ENCODE data around the gene IVD. TPM values are rescaled to one million over a fixed set of nuclear protein-coding genes. Genes with fewer than 3 reads are reported as not detected.

The IVD gene
- total and polyA plus RNA-seq, 8 donors = 23.8 to 41.3 (median 30.1) TPM

DNA sequence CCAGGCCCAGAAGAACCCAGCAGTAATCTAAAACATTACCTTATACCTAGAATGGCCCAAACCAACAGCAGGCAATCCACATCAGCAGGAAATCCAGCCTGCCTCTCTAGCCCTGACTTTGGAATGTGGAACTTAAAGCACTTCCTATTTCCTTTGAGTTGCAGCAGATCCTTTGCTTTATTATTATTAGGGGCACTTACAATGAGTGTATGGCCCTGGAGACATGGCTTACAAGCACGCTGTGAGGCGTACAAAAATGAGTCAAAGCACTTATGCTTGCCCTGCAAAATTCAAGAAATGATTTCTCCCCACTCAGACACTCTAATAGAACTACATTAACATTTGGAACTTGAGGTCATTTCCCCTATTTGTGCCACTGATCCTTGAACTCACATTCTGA, 32.6 kb upstream of the IVD start:
- H3K27ac ChIP-seq = no peak overlapping the region
- 42 to 69% methylated on average over 2 of the region's 2 CpGs for WGBS, 2 donors

DNA sequence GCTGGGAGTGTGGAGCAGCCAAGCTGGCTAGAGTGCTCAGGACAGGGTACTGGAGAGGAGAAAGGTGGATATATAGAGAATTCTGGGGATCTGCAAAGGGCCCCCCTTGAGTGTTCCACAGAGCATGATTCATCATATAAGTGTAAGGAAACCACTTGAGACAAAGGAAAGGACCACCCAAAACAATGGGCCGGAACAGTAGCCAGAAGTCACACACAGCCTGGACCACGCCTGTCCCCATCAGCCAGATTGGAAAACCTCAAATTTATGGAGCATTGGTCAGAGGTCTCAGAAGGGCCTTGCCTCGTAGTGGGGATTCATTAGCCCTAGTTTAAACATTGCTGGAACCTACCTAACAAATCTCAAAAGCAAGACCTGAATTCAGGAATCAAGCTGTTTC, 28.0 kb upstream of the IVD start:
- FAIRE-seq (no peak), ATAC-seq (no peak), DNase-seq (no peak)
- Histone ChIP-seq H3K27ac (no peak overlapping the region), H3K9me3 (no peaks in the 10 kb centered on the region), H3K4me3 (no peak overlapping the region), H3K36me3 (no peaks in the 10 kb centered on the region), H3K27me3 (no peaks in the 10 kb centered on the region), H3K4me1 (no peaks in the 10 kb centered on the region)
- TF ChIP-seq, protein P1, sequence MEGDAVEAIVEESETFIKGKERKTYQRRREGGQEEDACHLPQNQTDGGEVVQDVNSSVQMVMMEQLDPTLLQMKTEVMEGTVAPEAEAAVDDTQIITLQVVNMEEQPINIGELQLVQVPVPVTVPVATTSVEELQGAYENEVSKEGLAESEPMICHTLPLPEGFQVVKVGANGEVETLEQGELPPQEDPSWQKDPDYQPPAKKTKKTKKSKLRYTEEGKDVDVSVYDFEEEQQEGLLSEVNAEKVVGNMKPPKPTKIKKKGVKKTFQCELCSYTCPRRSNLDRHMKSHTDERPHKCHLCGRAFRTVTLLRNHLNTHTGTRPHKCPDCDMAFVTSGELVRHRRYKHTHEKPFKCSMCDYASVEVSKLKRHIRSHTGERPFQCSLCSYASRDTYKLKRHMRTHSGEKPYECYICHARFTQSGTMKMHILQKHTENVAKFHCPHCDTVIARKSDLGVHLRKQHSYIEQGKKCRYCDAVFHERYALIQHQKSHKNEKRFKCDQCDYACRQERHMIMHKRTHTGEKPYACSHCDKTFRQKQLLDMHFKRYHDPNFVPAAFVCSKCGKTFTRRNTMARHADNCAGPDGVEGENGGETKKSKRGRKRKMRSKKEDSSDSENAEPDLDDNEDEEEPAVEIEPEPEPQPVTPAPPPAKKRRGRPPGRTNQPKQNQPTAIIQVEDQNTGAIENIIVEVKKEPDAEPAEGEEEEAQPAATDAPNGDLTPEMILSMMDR (IDR thresholded peaks at IDR 0.05) = no peak
- WGBS, 2 donors = 84 to 89% methylated on average over 3 of the region's 3 CpGs
- intact Hi-C loops (cut with DNase I) = no loop called here

More for the DNA sequence above, 32.6 kb upstream of the IVD start:
- TF ChIP-seq, protein P1 (IDR thresholded peaks at IDR 0.05) = no peak
- intact Hi-C loops (cut with DNase I) = no loop called here
- no peak for DNase-seq
- H3K27me3 ChIP-seq = no peaks in the 10 kb centered on the region
- no peak overlapping the region for H3K4me3 ChIP-seq
- no peak for FAIRE-seq
- H3K9me3 ChIP-seq = no peaks in the 10 kb centered on the region
- no peak for ATAC-seq
- no peaks in the 10 kb centered on the region for H3K36me3 ChIP-seq
- H3K4me1 ChIP-seq = peaks cover 0 to 4% (median 0%) of the 10 kb centered on the region in 3 donors

DNA sequence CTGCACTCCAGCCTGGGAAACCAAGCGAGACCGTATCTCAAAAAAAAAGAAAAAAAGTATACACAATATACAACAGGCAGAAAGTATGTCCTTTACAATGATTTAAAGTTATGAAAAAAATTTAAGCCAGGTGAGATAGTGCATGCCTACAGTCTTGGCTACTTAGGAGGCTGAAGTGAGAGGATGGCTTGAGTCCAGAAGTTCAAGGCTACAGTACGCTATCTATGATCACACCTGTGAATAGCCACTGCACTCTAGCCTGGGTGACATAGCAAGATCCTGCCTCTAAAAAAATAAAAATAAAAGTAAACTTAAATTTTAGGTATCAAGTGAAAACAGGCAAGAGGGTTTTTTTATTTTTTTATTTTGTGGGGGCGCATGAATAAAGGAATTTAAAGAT, 26.2 kb upstream of the IVD start:
- DNase-seq = no peak

DNA sequence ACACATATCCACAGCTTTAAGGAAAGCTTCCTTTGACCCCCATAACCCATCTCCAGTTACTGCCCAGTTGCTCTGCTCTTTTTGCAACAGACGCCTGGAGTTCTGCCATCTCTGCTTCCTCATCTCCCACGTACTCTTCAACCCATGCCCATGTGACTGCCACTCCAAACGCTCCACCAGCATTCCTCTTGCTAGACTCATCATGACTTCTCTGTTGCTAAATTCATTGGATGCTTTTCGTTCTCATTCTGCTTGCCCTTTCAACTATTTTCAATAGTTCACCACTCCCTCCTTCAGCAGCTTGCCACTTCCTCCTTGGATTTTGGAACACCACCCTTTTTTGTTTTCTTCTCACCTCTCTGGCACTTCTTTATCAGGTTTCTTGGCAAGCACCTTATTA, 25.7 kb upstream of the IVD start:
- Histone ChIP-seq H3K9me3 (no peaks in the 10 kb centered on the region), H3K4me1 (peaks cover 0 to 5% (median 0%) of the 10 kb centered on the region in 3 donors), H3K4me3 (no peak overlapping the region), H3K27me3 (no peaks in the 10 kb centered on the region), H3K27ac (no peak overlapping the region), H3K36me3 (no peaks in the 10 kb centered on the region)
- TF ChIP-seq, protein P1 (IDR thresholded peaks at IDR 0.05) = no peak
- ATAC-seq (peak in 2 of 4 donors; percentile 31 to 46), DNase-seq (peak in 1 of 6 donors; percentile 46), FAIRE-seq (no peak)
- WGBS, 2 donors = 29 to 31% methylated on average over 4 of the region's 4 CpGs
- intact Hi-C loops (cut with DNase I) = no loop called here

More for the DNA sequence above, 26.2 kb upstream of the IVD start:
- intact Hi-C loops (cut with DNase I) = no loop called here
- WGBS, 2 donors = 51 to 60% methylated on average over 4 of the region's 4 CpGs
- H3K4me1 ChIP-seq = peaks cover 0 to 5% (median 0%) of the 10 kb centered on the region in 3 donors
- no peaks in the 10 kb centered on the region for H3K9me3 ChIP-seq
- no peak overlapping the region for H3K4me3 ChIP-seq
- H3K27ac ChIP-seq = no peak overlapping the region
- FAIRE-seq = no peak
- no peaks in the 10 kb centered on the region for H3K36me3 ChIP-seq
- TF ChIP-seq, protein P1 (IDR thresholded peaks at IDR 0.05) = no peak
- ATAC-seq = peak in 1 of 4 donors; percentile 44
- no peaks in the 10 kb centered on the region for H3K27me3 ChIP-seq

- ATAC-seq (no peak), DNase-seq (no peak), FAIRE-seq (no peak)
- 94 to 98% methylated on average over 10 of the region's 10 CpGs for WGBS, 2 donors
- TF ChIP-seq, protein P1 (IDR thresholded peaks at IDR 0.05) = no peak
- H3K9me3 ChIP-seq = no peaks in the 10 kb centered on the region
- intact Hi-C loops (cut with DNase I) = no loop called here
- no peaks in the 10 kb centered on the region for H3K36me3 ChIP-seq
- H3K4me3 ChIP-seq = no peak overlapping the region
- H3K27me3 ChIP-seq = no peaks in the 10 kb centered on the region
- H3K27ac ChIP-seq = no peak overlapping the region
- peaks cover 0 to 5% (median 0%) of the 10 kb centered on the region in 3 donors for H3K4me1 ChIP-seq
Observed at GRCh38 chr15:40380636-40381035, 25.0 kb upstream of the IVD start.

Measured in pancreas (tissue), 10 donors.